ENCODE data around the gene CASP14. TPM values are rescaled to one million over a fixed set of nuclear protein-coding genes. Genes with fewer than 3 reads are reported as not detected.

The CASP14 gene
- total RNA-seq, 1 donor from 2014 or later, result 34.6 TPM

- Histone ChIP-seq H3K4me3 (no peak overlapping the region), H3K27me3 (no peaks in the 10 kb centered on the region), H3K4me1 (no peaks in the 10 kb centered on the region), H3K9me3 (no peaks in the 10 kb centered on the region), H3K27ac (no peak overlapping the region), H3K36me3 (no peaks in the 10 kb centered on the region)
- TF ChIP-seq, protein P1, sequence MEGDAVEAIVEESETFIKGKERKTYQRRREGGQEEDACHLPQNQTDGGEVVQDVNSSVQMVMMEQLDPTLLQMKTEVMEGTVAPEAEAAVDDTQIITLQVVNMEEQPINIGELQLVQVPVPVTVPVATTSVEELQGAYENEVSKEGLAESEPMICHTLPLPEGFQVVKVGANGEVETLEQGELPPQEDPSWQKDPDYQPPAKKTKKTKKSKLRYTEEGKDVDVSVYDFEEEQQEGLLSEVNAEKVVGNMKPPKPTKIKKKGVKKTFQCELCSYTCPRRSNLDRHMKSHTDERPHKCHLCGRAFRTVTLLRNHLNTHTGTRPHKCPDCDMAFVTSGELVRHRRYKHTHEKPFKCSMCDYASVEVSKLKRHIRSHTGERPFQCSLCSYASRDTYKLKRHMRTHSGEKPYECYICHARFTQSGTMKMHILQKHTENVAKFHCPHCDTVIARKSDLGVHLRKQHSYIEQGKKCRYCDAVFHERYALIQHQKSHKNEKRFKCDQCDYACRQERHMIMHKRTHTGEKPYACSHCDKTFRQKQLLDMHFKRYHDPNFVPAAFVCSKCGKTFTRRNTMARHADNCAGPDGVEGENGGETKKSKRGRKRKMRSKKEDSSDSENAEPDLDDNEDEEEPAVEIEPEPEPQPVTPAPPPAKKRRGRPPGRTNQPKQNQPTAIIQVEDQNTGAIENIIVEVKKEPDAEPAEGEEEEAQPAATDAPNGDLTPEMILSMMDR (IDR thresholded peaks at IDR 0.05), result no peak
- TF ChIP-seq POLR2A (IDR thresholded peaks at IDR 0.05), result no peak
- TF ChIP-seq POLR2AphosphoS5 (IDR thresholded peaks at IDR 0.05; ENCODE audit: insufficient read depth in 1 of 2, low read depth in 1 of 2), result no peak
- DNase-seq (ENCODE audit: extremely low spot score in 2 of 2), result no peak
- intact Hi-C loops (cut with DNase I), result no loop called here
Observed at GRCh38 chr19:15042826-15043225, 6.5 kb upstream of the CASP14 start.

DNA sequence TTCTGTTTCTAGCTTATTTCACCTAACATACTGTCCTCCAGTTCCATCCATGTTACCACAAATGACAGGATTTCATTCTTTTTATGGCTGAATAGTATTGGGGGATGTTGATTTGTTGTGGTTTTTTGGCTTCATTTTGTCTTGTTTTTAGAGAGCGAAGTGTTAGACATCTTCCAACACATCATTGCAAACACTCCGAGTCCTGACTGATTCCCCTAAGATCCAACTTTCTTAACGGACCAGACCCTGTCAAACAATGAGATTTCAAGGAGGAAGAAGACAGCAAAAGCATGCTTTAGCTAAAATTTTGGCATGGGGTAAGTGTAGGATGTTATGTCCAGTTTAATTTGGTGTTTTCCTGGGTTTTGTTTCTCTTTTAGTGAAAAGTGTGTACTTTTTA lies 3.8 kb upstream of the CASP14 start:
- no peak for DNase-seq (ENCODE audit: extremely low spot score in 2 of 2)
- no peak for TF ChIP-seq POLR2A (IDR thresholded peaks at IDR 0.05)
- no peak for TF ChIP-seq POLR2AphosphoS5 (IDR thresholded peaks at IDR 0.05; ENCODE audit: insufficient read depth in 1 of 2, low read depth in 1 of 2)
- H3K9me3 ChIP-seq, result no peaks in the 10 kb centered on the region
- no peaks in the 10 kb centered on the region for H3K27me3 ChIP-seq
- H3K27ac ChIP-seq, result no peak overlapping the region
- H3K4me3 ChIP-seq, result no peak overlapping the region
- no peaks in the 10 kb centered on the region for H3K36me3 ChIP-seq
- no peaks in the 10 kb centered on the region for H3K4me1 ChIP-seq
- intact Hi-C loops (cut with DNase I), result no loop called here

DNA sequence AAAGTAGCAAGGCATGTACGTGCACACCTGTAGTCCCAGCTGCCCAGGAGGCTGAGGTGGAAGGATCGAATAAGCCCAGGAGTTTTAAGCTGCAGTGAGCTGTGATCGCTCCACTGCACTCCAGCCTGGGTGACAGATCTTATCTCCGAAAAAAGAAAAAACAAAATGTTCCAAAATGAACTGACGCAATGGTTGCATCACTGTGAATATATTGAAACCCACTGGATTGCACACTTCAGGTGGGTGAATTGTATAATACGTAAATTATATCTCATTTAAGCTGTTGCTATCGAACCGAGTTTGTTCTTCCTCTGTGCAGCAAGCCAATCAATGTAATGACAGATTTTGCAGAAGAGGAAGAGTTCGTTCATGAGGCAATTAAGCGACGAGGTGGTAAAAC lies 1.6 kb upstream of the CASP14 start:
- intact Hi-C loops (cut with DNase I), result no loop called here
- no peaks in the 10 kb centered on the region for H3K36me3 ChIP-seq

DNA sequence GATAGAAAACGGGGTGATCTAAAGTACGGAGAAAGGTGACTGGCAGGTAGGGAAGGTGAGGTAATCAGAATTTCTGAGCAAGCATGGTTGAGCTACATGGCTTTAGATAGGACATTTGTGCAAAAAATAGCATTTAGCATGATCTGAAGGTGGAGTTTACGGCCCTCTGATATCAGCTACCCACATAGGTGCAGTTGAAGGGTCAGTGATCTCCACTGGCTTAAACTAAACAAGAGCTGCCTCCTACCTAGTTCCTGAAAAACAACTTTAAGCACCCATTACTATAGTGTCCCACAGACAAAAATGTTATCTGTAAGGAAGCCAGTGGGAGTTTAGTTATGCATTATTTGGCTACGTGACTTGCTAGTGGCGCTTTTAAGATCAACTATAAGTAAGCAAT lies 1.2 kb upstream of the CASP14 start:
- no peak for DNase-seq (ENCODE audit: extremely low spot score in 2 of 2)
- Histone ChIP-seq H3K27me3 (no peaks in the 10 kb centered on the region), H3K27ac (no peak overlapping the region), H3K36me3 (no peaks in the 10 kb centered on the region), H3K9me3 (no peaks in the 10 kb centered on the region), H3K4me1 (no peaks in the 10 kb centered on the region), H3K4me3 (no peak overlapping the region)
- TF ChIP-seq POLR2AphosphoS5 (IDR thresholded peaks at IDR 0.05; ENCODE audit: insufficient read depth in 1 of 2, low read depth in 1 of 2) (no peak), POLR2A (IDR thresholded peaks at IDR 0.05) (no peak)
- TF ChIP-seq, protein P1 (IDR thresholded peaks at IDR 0.05), result no peak
- intact Hi-C loops (cut with DNase I), result no loop called here

More for the DNA sequence above, 1.6 kb upstream of the CASP14 start:
- TF ChIP-seq POLR2AphosphoS5 (IDR thresholded peaks at IDR 0.05; ENCODE audit: insufficient read depth in 1 of 2, low read depth in 1 of 2) (no peak), POLR2A (IDR thresholded peaks at IDR 0.05) (no peak)
- TF ChIP-seq, protein P1 (IDR thresholded peaks at IDR 0.05), result no peak
- Histone ChIP-seq H3K4me3 (no peak overlapping the region), H3K27ac (no peak overlapping the region), H3K4me1 (no peaks in the 10 kb centered on the region), H3K27me3 (no peaks in the 10 kb centered on the region), H3K9me3 (no peaks in the 10 kb centered on the region)
- no peak for DNase-seq (ENCODE audit: extremely low spot score in 2 of 2)

GRCh38 chr19:15050639-15051038 lies 1.4 kb downstream of the CASP14 start:
- Histone ChIP-seq H3K9me3 (no peaks in the 10 kb centered on the region), H3K36me3 (no peaks in the 10 kb centered on the region), H3K27ac (no peak overlapping the region), H3K4me1 (no peaks in the 10 kb centered on the region), H3K27me3 (no peaks in the 10 kb centered on the region), H3K4me3 (no peak overlapping the region)
- DNase-seq (ENCODE audit: extremely low spot score in 2 of 2), result no peak
- TF ChIP-seq POLR2A (IDR thresholded peaks at IDR 0.05), result no peak
- TF ChIP-seq POLR2AphosphoS5 (IDR thresholded peaks at IDR 0.05; ENCODE audit: insufficient read depth in 1 of 2, low read depth in 1 of 2), result no peak
- TF ChIP-seq, protein P1 (IDR thresholded peaks at IDR 0.05), result no peak
- intact Hi-C loops (cut with DNase I), result no loop called here

Measured in vagina (tissue), 2 donors.